Peyer's patch (tissue), 4 donors: Measurements from ENCODE around the gene UBE2L6. TPM values are rescaled to one million over a fixed set of nuclear protein-coding genes. Genes with fewer than 3 reads are reported as not detected.

Source experiments
- DNase-seq, 3 donors: peaks; one replicate each; pipeline ENCODE4 v3.0.0-alpha.2; 2017 to 2019
- H3K27ac ChIP-seq, 4 donors: fragments of 200-600 bp; sonication (generic); one replicate each; pipeline ENCODE4 v1.5.1; 2016 to 2019
- H3K27me3 ChIP-seq, 2 donors: fragments of 200-600 bp; sonication (generic); one replicate each; pipeline ENCODE4 v1.5.1; 2019
- H3K36me3 ChIP-seq, 3 donors: fragments of 200-600 bp; sonication (generic); one replicate each; pipeline ENCODE4 v1.5.1; 2016 to 2019
- H3K4me1 ChIP-seq, 4 donors: fragments of 200-600 bp; sonication (generic); one replicate each; pipeline ENCODE4 v1.5.1; 2016 to 2019
- H3K4me3 ChIP-seq, 4 donors: fragments of 200-600 bp; sonication (generic); 1 replicate in 3 of 4; 2 replicates in 1 of 4; pipeline ENCODE4 v1.5.1; 2016 to 2019; ENCODE audit warnings: mild to moderate bottlenecking in 1 of 4
- H3K9me3 ChIP-seq, 4 donors: fragments of 200-600 bp; sonication (generic); one replicate each; pipeline ENCODE4 v1.5.1; 2016 to 2019; ENCODE audit warnings: mild to moderate bottlenecking in 1 of 4
- POLR2A ChIP-seq, 2 donors: fragments of 450-650 bp; IDR thresholded peaks; one replicate each; pipeline ENCODE4 v1.5.1; 2017; ENCODE audit warnings: antibody characterized with exemption in 2 of 2, mild to moderate bottlenecking in 2 of 2, moderate library complexity in 2 of 2
- total RNA-seq, 4 donors: library from RNA; depleted of rRNA; stranded (reverse); fragments of >200 nt; gene quantifications; one replicate each; pipeline ENCODE4 v1.1.0, GENCODE V29; 2016
- TF ChIP-seq, protein P1 (sequence below), 6 experiments: fragments of 450-650 bp in 4 of 6; fragments of 200-600 bp in 2 of 6; sonication (generic) in 1 of 6; IDR thresholded peaks; one replicate each; pipeline ENCODE4 v1.5.1; 2017 to 2019; ENCODE audit warnings: antibody characterized with exemption in 6 of 6, mild to moderate bottlenecking in 3 of 6, moderate library complexity in 1 of 6

Gene UBE2L6
- total RNA-seq, 4 donors from 2014 or later, result 15.6 to 66.0 (median 25.1) TPM

DNA sequence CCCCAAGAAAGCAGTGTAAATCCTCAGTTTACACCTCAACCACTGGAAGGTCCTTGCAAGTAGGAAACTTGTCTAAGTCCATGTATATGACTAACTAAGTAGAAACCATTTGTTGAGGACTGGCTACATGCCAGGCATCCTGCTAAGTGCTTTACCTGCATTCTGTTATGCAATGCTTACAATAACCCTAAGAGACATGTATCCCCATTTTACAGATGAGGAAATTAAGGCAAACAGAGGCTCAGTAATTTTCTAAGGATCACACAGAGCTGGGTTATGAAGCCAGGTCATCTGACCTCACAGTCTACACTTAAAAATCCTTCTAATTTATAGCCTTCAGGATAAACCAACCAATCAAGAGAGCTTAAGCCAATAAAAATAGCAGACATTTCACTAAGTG, 38.5 kb downstream of the UBE2L6 start:
- Histone ChIP-seq H3K4me3 (no peak overlapping the region), H3K27me3 (no peaks in the 10 kb centered on the region), H3K4me1 (peaks cover 0 to 9% (median 6%) of the 10 kb centered on the region in 4 donors), H3K27ac (no peak overlapping the region), H3K9me3 (no peaks in the 10 kb centered on the region), H3K36me3 (peaks cover 0 to 5% (median 0%) of the 10 kb centered on the region in 3 donors)
- TF ChIP-seq, protein P1, sequence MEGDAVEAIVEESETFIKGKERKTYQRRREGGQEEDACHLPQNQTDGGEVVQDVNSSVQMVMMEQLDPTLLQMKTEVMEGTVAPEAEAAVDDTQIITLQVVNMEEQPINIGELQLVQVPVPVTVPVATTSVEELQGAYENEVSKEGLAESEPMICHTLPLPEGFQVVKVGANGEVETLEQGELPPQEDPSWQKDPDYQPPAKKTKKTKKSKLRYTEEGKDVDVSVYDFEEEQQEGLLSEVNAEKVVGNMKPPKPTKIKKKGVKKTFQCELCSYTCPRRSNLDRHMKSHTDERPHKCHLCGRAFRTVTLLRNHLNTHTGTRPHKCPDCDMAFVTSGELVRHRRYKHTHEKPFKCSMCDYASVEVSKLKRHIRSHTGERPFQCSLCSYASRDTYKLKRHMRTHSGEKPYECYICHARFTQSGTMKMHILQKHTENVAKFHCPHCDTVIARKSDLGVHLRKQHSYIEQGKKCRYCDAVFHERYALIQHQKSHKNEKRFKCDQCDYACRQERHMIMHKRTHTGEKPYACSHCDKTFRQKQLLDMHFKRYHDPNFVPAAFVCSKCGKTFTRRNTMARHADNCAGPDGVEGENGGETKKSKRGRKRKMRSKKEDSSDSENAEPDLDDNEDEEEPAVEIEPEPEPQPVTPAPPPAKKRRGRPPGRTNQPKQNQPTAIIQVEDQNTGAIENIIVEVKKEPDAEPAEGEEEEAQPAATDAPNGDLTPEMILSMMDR (IDR thresholded peaks at IDR 0.05), result no peak
- no peak for TF ChIP-seq POLR2A (IDR thresholded peaks at IDR 0.05)
- DNase-seq, result no peak

DNA sequence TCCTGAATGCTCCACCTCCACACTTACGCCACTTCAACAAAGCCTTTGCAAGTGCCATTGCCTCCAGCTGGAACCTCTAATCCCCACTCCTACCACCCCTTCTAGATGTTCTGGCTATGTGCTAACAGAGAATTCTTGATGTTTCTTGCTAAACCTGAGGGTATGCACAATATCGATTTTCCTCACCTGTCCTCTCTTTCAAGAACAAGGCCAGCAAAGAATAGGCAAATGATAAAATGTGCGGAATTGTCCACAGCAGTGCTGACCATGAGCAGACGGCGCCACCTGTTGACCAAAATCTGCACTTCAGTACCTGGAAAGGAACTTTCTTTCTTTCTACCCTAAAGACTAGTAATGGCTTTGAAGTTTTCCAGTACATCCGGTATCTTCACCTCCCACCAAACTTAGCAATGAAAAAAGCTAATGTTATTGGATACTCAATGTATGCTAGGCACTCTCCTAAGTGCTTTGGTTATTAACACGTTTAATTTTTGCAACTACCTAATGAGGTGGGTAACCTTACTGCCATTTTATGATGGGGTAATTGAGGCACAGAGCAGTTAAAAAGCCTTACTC, 40.3 kb downstream of the UBE2L6 start:
- Histone ChIP-seq H3K27ac (no peak overlapping the region), H3K36me3 (peaks cover 0 to 5% (median 0%) of the 10 kb centered on the region in 3 donors), H3K4me1 (peaks cover 0 to 9% (median 6%) of the 10 kb centered on the region in 4 donors), H3K27me3 (no peaks in the 10 kb centered on the region), H3K4me3 (no peak overlapping the region), H3K9me3 (no peaks in the 10 kb centered on the region)
- TF ChIP-seq, protein P1 (IDR thresholded peaks at IDR 0.05), result peak; percentile 81 to 96 (median 94)
- TF ChIP-seq POLR2A (IDR thresholded peaks at IDR 0.05), result no peak
- peak; percentile 75 to 92 (median 77) for DNase-seq

DNA sequence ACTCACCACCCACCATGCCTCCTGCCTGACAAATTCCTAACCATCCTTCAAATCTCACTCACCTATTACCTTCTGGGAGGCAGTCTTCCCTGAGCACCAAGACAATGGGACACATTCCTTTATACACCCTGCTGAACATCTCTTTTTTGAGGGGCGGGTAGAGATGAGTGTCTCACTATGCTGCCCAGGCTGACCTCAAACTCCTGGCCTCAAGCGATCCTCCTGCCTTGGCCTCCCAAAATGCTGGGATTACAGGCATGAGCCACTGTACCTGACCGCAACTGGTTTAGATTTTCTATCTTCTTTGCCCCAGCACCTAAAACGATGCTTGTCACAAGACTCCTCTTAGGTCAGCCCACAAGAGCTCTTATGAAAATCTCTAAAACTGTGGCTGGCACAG, 44.1 kb downstream of the UBE2L6 start:
- DNase-seq, result peak in 1 of 3 donors; percentile 7
- Histone ChIP-seq H3K27me3 (no peaks in the 10 kb centered on the region), H3K27ac (no peak overlapping the region), H3K9me3 (no peaks in the 10 kb centered on the region), H3K36me3 (peaks cover 0 to under 1% (median 0%) of the 10 kb centered on the region in 3 donors), H3K4me3 (no peak overlapping the region), H3K4me1 (no peaks in the 10 kb centered on the region)
- TF ChIP-seq, protein P1 (IDR thresholded peaks at IDR 0.05), result no peak
- no peak for TF ChIP-seq POLR2A (IDR thresholded peaks at IDR 0.05)

DNA sequence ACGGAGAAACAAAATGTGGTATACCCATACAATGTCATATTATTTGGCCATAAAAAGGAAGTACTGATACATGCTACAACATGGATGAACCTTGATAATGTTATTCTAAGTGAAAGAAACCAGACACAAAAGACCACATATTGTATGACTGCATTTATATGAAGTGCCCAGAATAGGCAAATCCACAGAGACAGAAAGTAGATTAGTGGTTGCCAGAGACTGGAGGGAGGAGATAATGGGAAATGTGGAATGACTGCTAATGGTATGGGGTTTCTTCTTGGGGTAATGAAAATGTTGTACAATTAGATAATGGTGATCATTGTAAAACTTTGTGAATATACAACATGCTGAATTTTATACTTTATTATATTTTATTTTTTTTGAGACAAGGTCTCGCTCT, 46.4 kb downstream of the UBE2L6 start:
- H3K36me3 ChIP-seq, result no peaks in the 10 kb centered on the region
- H3K4me3 ChIP-seq, result no peak overlapping the region
- H3K27ac ChIP-seq, result no peak overlapping the region
- H3K27me3 ChIP-seq, result no peaks in the 10 kb centered on the region
- no peak for DNase-seq
- no peaks in the 10 kb centered on the region for H3K9me3 ChIP-seq
- no peak for TF ChIP-seq POLR2A (IDR thresholded peaks at IDR 0.05)
- TF ChIP-seq, protein P1 (IDR thresholded peaks at IDR 0.05), result no peak
- no peaks in the 10 kb centered on the region for H3K4me1 ChIP-seq

DNA sequence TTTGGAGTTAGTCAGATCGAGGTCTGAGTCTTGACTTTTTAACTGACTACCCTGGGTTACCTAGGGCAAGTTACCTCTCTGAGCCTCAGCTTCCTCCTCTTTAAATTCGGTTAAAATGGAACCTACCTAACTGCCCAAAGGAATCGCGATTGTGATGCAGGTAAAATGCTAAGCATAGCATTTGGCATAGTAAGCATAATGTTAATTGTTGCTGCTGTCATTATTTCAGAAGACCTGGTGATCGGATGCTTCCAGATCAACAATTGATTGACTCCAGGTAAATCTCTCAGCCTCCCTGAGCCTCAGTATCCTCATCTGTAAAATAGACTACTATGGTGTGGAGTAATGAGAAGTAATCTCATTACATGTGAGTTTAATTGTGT, 51.4 kb downstream of the UBE2L6 start:
- TF ChIP-seq POLR2A (IDR thresholded peaks at IDR 0.05), result no peak
- TF ChIP-seq, protein P1 (IDR thresholded peaks at IDR 0.05), result no peak
- H3K9me3 ChIP-seq, result no peaks in the 10 kb centered on the region
- no peaks in the 10 kb centered on the region for H3K36me3 ChIP-seq
- peaks cover 0 to 14% (median 3%) of the 10 kb centered on the region in 4 donors for H3K4me1 ChIP-seq
- peak overlapping the region; percentile 70 to 93 (median 82) for H3K4me3 ChIP-seq
- no peak for DNase-seq
- peak overlapping the region in 2 of 4 donors; percentile 18 to 68 for H3K27ac ChIP-seq
- no peaks in the 10 kb centered on the region for H3K27me3 ChIP-seq
